Astrocyte (in vitro differentiated cells and primary cell): ENCODE results near the gene NUP98. TPM values are rescaled to one million over a fixed set of nuclear protein-coding genes. Genes with fewer than 3 reads are reported as not detected.

Experiments used
- DNase-seq: peaks from one replicate; pipeline ENCODE4 v3.0.0-alpha.2; 2010; ENCODE audit warnings: low read depth
- FAIRE-seq: peaks from 2 replicates; lab custom pipeline; 2011; peaks lifted over from hg19 to GRCh38; lab: Jason Lieb, UNC
- H2AFZ ChIP-seq: 2 replicates; pipeline ENCODE4 v1.6.0; 2012; ENCODE audit warnings: low read depth, low read length, inconsistent platforms
- H3K27ac ChIP-seq: 2 replicates; pipeline ENCODE4 v1.5.1; 2011; ENCODE audit warnings: low read depth, low read length, inconsistent platforms
- H3K27me3 ChIP-seq: 2 replicates; pipeline ENCODE4 v1.6.0; 2011; ENCODE audit warnings: low read length, inconsistent platforms; ENCODE audit not compliant: insufficient read depth
- H3K36me3 ChIP-seq: 2 replicates; pipeline ENCODE4 v1.5.1; 2011; ENCODE audit warnings: low read length, inconsistent platforms; ENCODE audit not compliant: insufficient read depth
- H3K4me1 ChIP-seq: 2 replicates; pipeline ENCODE4 v1.5.1; 2011; ENCODE audit warnings: low read length, inconsistent platforms; ENCODE audit not compliant: insufficient read depth
- H3K4me2 ChIP-seq: 2 replicates; pipeline ENCODE4 v1.6.0; 2012; ENCODE audit warnings: low read length, inconsistent platforms
- H3K4me3 ChIP-seq: 2 replicates; pipeline ENCODE4 v1.5.1; 2011; ENCODE audit warnings: low read depth, mild to moderate bottlenecking, low read length, inconsistent platforms; ENCODE audit not compliant: insufficient read depth
- H3K79me2 ChIP-seq: 2 replicates; pipeline ENCODE4 v1.6.0; 2012; ENCODE audit warnings: mild to moderate bottlenecking, low read length, inconsistent platforms; ENCODE audit not compliant: insufficient read depth
- H3K9ac ChIP-seq: 2 replicates; pipeline ENCODE4 v1.6.0; 2012; ENCODE audit warnings: mild to moderate bottlenecking, low read length, inconsistent platforms
- H3K9me3 ChIP-seq: 2 replicates; pipeline ENCODE4 v1.5.1; 2012; ENCODE audit warnings: low read depth, mild to moderate bottlenecking, low read length, inconsistent platforms; ENCODE audit not compliant: insufficient read depth
- H4K20me1 ChIP-seq: 2 replicates; pipeline ENCODE4 v1.6.0; 2012; ENCODE audit warnings: low read length, inconsistent platforms; ENCODE audit not compliant: insufficient read depth
- H3K27ac Mint-ChIP-seq: one replicate; pipeline ENCODE4 v1.8.0; 2021; ENCODE audit warnings: mild to moderate bottlenecking, mixed read lengths; ENCODE audit not compliant: unreplicated experiment
- H3K27me3 Mint-ChIP-seq: one replicate; pipeline ENCODE4 v1.8.0; 2021; ENCODE audit warnings: low read depth, mixed read lengths; ENCODE audit not compliant: unreplicated experiment
- H3K36me3 Mint-ChIP-seq: one replicate; pipeline ENCODE4 v1.8.0; 2021; ENCODE audit warnings: low read depth, mixed read lengths; ENCODE audit not compliant: unreplicated experiment
- H3K4me1 Mint-ChIP-seq: one replicate; pipeline ENCODE4 v1.8.0; 2021; ENCODE audit warnings: low read depth, mixed read lengths; ENCODE audit not compliant: unreplicated experiment
- H3K4me3 Mint-ChIP-seq: one replicate; pipeline ENCODE4 v1.8.0; 2021; ENCODE audit warnings: mild to moderate bottlenecking, moderate library complexity, mixed read lengths; ENCODE audit not compliant: unreplicated experiment
- H3K9me3 Mint-ChIP-seq: one replicate; pipeline ENCODE4 v1.8.0; 2021; ENCODE audit warnings: mild to moderate bottlenecking, mixed read lengths; ENCODE audit not compliant: unreplicated experiment
- EZH2 ChIP-seq: IDR thresholded peaks from 2 replicates; pipeline ENCODE4 v1.6.1; 2012; ENCODE audit warnings: mild to moderate bottlenecking, low read length, inconsistent platforms; ENCODE audit not compliant: insufficient read depth
- total RNA-seq: library from RNA; stranded (reverse); gene quantifications from 2 replicates; pipeline ENCODE4 v1.2.1, GENCODE V29; 2021
- TF ChIP-seq, protein P1 (sequence below): IDR thresholded peaks from 2 replicates; pipeline ENCODE4 v1.5.1; 2011; ENCODE audit warnings: low read depth, mild to moderate bottlenecking, inconsistent platforms, low read length, moderate library complexity; ENCODE audit not compliant: insufficient read depth

NUP98 gene
- total RNA-seq, 1 donor from 2014 or later: 81.2 TPM

DNA sequence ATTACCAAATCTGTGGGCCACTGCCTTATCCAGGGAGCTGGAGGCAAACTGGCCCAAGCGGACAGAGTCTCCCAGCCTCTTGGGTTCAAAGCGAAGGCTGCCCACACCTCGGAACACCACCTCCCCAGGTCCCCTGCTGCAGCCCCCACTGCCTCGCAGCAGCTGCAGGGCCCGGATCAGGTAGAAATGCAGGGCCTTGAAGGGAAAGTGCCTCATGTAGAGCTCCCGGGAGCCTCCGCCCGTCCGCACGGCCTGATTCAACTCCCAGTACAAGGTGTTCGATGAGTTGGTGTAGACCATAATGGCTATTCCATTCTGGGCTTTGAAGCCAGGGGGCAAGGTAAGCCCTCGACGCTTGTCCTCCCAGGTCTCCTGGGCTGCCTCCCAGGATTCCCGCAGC lies 157.5 kb downstream of the NUP98 start:
- Mint-ChIP-seq H3K27me3 (peaks cover 52% of the 10 kb centered on the region), H3K4me3 (no peak overlapping the region), H3K4me1 (no peaks in the 10 kb centered on the region), H3K27ac (no peak overlapping the region), H3K36me3 (peaks cover 1% of the 10 kb centered on the region), H3K9me3 (peaks cover 4% of the 10 kb centered on the region)
- DNase-seq (no peak), FAIRE-seq (no peak)
- Histone ChIP-seq H3K4me1 (peaks cover 7% of the 10 kb centered on the region), H3K9ac (no peak overlapping the region), H3K4me3 (no peak overlapping the region), H3K27ac (no peak overlapping the region), H3K9me3 (no peaks in the 10 kb centered on the region), H3K36me3 (no peaks in the 10 kb centered on the region), H3K27me3 (no peaks in the 10 kb centered on the region), H3K79me2 (no peaks in the 10 kb centered on the region), H2AFZ (no peak overlapping the region), H3K4me2 (no peak overlapping the region), H4K20me1 (no peaks in the 10 kb centered on the region)
- no peak for TF ChIP-seq EZH2
- TF ChIP-seq, protein P1, sequence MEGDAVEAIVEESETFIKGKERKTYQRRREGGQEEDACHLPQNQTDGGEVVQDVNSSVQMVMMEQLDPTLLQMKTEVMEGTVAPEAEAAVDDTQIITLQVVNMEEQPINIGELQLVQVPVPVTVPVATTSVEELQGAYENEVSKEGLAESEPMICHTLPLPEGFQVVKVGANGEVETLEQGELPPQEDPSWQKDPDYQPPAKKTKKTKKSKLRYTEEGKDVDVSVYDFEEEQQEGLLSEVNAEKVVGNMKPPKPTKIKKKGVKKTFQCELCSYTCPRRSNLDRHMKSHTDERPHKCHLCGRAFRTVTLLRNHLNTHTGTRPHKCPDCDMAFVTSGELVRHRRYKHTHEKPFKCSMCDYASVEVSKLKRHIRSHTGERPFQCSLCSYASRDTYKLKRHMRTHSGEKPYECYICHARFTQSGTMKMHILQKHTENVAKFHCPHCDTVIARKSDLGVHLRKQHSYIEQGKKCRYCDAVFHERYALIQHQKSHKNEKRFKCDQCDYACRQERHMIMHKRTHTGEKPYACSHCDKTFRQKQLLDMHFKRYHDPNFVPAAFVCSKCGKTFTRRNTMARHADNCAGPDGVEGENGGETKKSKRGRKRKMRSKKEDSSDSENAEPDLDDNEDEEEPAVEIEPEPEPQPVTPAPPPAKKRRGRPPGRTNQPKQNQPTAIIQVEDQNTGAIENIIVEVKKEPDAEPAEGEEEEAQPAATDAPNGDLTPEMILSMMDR: no peak

DNA sequence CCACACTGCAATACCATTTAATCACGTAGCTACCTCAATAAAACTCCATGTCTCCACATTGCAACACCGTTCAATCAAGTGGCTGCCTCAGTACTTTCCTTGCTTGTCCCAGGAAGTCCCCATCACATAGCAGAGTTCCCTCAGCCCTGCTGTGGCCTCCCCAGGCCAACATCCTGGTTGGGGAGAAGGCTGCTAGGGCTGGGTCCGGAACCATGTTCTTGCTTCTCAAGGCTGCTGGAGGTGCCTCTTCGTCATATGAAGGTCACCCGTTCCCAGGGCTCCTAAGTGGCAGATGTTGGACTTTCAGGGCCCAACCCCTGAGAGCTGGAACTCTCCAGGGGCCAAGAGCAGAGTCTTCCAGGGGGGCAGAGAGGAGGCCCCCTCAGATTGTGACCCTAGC lies 158.8 kb downstream of the NUP98 start:
- Histone ChIP-seq H3K9me3 (no peaks in the 10 kb centered on the region), H3K36me3 (no peaks in the 10 kb centered on the region), H3K4me2 (no peak overlapping the region), H3K4me1 (peaks cover 7% of the 10 kb centered on the region), H2AFZ (no peak overlapping the region), H3K27ac (no peak overlapping the region), H3K27me3 (no peaks in the 10 kb centered on the region), H3K9ac (no peak overlapping the region), H3K4me3 (no peak overlapping the region), H4K20me1 (no peaks in the 10 kb centered on the region), H3K79me2 (no peaks in the 10 kb centered on the region)
- Mint-ChIP-seq H3K9me3 (no peaks in the 10 kb centered on the region), H3K27me3 (peaks cover 53% of the 10 kb centered on the region), H3K4me3 (no peak overlapping the region), H3K36me3 (peaks cover 2% of the 10 kb centered on the region), H3K4me1 (no peaks in the 10 kb centered on the region), H3K27ac (no peak overlapping the region)
- FAIRE-seq (no peak), DNase-seq (no peak)
- TF ChIP-seq, protein P1: no peak
- no peak for TF ChIP-seq EZH2

DNA sequence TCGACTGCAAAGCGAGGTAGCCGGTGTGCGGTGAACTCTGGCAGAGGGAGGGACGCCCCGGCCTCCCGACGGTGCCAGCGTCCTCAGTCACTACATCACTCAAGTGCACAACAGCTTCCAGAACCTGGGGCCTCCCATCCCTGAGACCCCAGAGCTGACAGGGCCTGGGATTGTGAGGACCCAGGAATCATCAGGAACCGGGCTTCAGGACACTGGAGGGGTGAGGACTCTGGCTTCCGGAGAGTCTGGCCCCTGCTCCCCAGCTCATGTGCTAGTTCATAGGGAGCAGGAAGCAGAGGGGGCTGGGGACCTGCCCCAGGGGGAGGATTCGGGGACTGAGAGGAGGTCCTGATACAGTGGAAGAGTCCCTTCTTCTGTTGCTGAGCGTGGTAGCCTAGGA lies 160.2 kb downstream of the NUP98 start:
- H3K27ac ChIP-seq: no peak overlapping the region
- H2AFZ ChIP-seq: no peak overlapping the region
- peaks cover under 1% of the 10 kb centered on the region for H3K4me1 ChIP-seq
- Mint-ChIP-seq H3K4me3 (no peak overlapping the region), H3K27me3 (peaks cover 51% of the 10 kb centered on the region), H3K9me3 (no peaks in the 10 kb centered on the region), H3K4me1 (no peaks in the 10 kb centered on the region), H3K27ac (no peak overlapping the region), H3K36me3 (peaks cover 3% of the 10 kb centered on the region)
- no peaks in the 10 kb centered on the region for H3K36me3 ChIP-seq
- TF ChIP-seq, protein P1: no peak
- TF ChIP-seq EZH2: no peak
- no peaks in the 10 kb centered on the region for H3K9me3 ChIP-seq
- no peak overlapping the region for H3K4me3 ChIP-seq
- no peaks in the 10 kb centered on the region for H4K20me1 ChIP-seq
- FAIRE-seq (no peak), DNase-seq (no peak)
- no peak overlapping the region for H3K4me2 ChIP-seq
- no peaks in the 10 kb centered on the region for H3K79me2 ChIP-seq
- H3K27me3 ChIP-seq: no peaks in the 10 kb centered on the region
- no peak overlapping the region for H3K9ac ChIP-seq
